ENCODE results near the gene RIMS4. TPM values are rescaled to one million over a fixed set of nuclear protein-coding genes. Genes with fewer than 3 reads are reported as not detected.
"Not testable (repeated sequence)": the region's sequence is repeated elsewhere in the genome, so short reads cannot be mapped to it uniquely, and the experiment has no call there.

The RIMS4 gene
- polyA plus RNA-seq, 3 donors, result not detected

GRCh38 chr20:44765701-44766347 is 44.5 kb downstream of the RIMS4 start:
- Histone ChIP-seq H3K4me3 (replicated peaks in 1 of 3; ENCODE audit: low read depth in 2 of 3, low read length in 3 of 3) (no peak overlapping the region), H3K4me1 (ENCODE audit: control insufficient read depth in 1 of 2, insufficient read depth in 2 of 2, low read length in 2 of 2) (no peaks in the 10 kb centered on the region), H3K27me3 (ENCODE audit: control insufficient read depth in 2 of 2, insufficient read depth in 2 of 2, low read length in 2 of 2) (no peaks in the 10 kb centered on the region), H2AFZ (ENCODE audit: insufficient read depth, low read depth, low read length, poor library complexity, severe bottlenecking) (no peak overlapping the region), H4K20me1 (ENCODE audit: insufficient read depth, low read length) (no peaks in the 10 kb centered on the region), H3K4me2 (replicated peaks; ENCODE audit: extremely low read depth, low read length, poor library complexity, severe bottlenecking) (no peak overlapping the region), H3K9ac (ENCODE audit: insufficient read depth, low read length, poor library complexity, severe bottlenecking) (no peak overlapping the region), H3K27ac (ENCODE audit: low read depth in 1 of 2, low read length in 2 of 2) (no peak overlapping the region), H3K9me3 (replicated peaks in 1 of 2; ENCODE audit: control insufficient read depth in 1 of 2, insufficient read depth in 1 of 2, low read length in 2 of 2) (no peaks in the 10 kb centered on the region), H3K36me3 (replicated peaks in 1 of 2; ENCODE audit: control insufficient read depth in 1 of 2, insufficient read depth in 2 of 2, low read length in 2 of 2) (no peaks in the 10 kb centered on the region), H3K79me2 (ENCODE audit: insufficient read depth, low read length) (no peaks in the 10 kb centered on the region)
- Mint-ChIP-seq H3K9me3 (no peaks in the 10 kb centered on the region), H3K27me3 (ENCODE audit: low read depth in 3 of 3) (peaks cover 8 to 10% (median 10%) of the 10 kb centered on the region in 3 donors), H3K4me3 (no peak overlapping the region), H3K36me3 (no peaks in the 10 kb centered on the region), H3K4me1 (no peaks in the 10 kb centered on the region), H3K27ac (peak overlapping the region in 1 of 7 donors; percentile 13)
- TF ChIP-seq, protein P1, sequence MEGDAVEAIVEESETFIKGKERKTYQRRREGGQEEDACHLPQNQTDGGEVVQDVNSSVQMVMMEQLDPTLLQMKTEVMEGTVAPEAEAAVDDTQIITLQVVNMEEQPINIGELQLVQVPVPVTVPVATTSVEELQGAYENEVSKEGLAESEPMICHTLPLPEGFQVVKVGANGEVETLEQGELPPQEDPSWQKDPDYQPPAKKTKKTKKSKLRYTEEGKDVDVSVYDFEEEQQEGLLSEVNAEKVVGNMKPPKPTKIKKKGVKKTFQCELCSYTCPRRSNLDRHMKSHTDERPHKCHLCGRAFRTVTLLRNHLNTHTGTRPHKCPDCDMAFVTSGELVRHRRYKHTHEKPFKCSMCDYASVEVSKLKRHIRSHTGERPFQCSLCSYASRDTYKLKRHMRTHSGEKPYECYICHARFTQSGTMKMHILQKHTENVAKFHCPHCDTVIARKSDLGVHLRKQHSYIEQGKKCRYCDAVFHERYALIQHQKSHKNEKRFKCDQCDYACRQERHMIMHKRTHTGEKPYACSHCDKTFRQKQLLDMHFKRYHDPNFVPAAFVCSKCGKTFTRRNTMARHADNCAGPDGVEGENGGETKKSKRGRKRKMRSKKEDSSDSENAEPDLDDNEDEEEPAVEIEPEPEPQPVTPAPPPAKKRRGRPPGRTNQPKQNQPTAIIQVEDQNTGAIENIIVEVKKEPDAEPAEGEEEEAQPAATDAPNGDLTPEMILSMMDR (IDR thresholded peaks at IDR 0.05), result no peak
- 87% methylated on average over 2 of the region's 7 CpGs for WGBS (ENCODE audit: insufficient coverage)
- DNase-seq, result no peak
- intact Hi-C loops (cut with micrococcal nuclease), result no loop called here

GRCh38 chr20:44765091-44765490 is 45.3 kb downstream of the RIMS4 start:
- intact Hi-C loops (cut with micrococcal nuclease), result no loop called here
- Histone ChIP-seq H3K4me1 (ENCODE audit: control insufficient read depth in 1 of 2, insufficient read depth in 2 of 2, low read length in 2 of 2) (no peaks in the 10 kb centered on the region), H3K9ac (ENCODE audit: insufficient read depth, low read length, poor library complexity, severe bottlenecking) (no peak overlapping the region), H3K27ac (ENCODE audit: low read depth in 1 of 2, low read length in 2 of 2) (no peak overlapping the region), H3K36me3 (replicated peaks in 1 of 2; ENCODE audit: control insufficient read depth in 1 of 2, insufficient read depth in 2 of 2, low read length in 2 of 2) (no peaks in the 10 kb centered on the region), H3K9me3 (replicated peaks in 1 of 2; ENCODE audit: control insufficient read depth in 1 of 2, insufficient read depth in 1 of 2, low read length in 2 of 2) (no peaks in the 10 kb centered on the region), H3K4me3 (replicated peaks in 1 of 3; ENCODE audit: low read depth in 2 of 3, low read length in 3 of 3) (no peak overlapping the region), H3K79me2 (ENCODE audit: insufficient read depth, low read length) (no peaks in the 10 kb centered on the region), H4K20me1 (ENCODE audit: insufficient read depth, low read length) (no peaks in the 10 kb centered on the region), H3K4me2 (replicated peaks; ENCODE audit: extremely low read depth, low read length, poor library complexity, severe bottlenecking) (no peak overlapping the region), H3K27me3 (ENCODE audit: control insufficient read depth in 2 of 2, insufficient read depth in 2 of 2, low read length in 2 of 2) (no peaks in the 10 kb centered on the region), H2AFZ (ENCODE audit: insufficient read depth, low read depth, low read length, poor library complexity, severe bottlenecking) (no peak overlapping the region)
- Mint-ChIP-seq H3K27ac (no peak overlapping the region), H3K9me3 (no peaks in the 10 kb centered on the region), H3K36me3 (no peaks in the 10 kb centered on the region), H3K4me3 (no peak overlapping the region), H3K27me3 (ENCODE audit: low read depth in 3 of 3) (peaks cover 8 to 10% (median 8%) of the 10 kb centered on the region in 3 donors), H3K4me1 (no peaks in the 10 kb centered on the region)
- DNase-seq, result no peak
- TF ChIP-seq, protein P1 (IDR thresholded peaks at IDR 0.05), result no peak
- WGBS (ENCODE audit: insufficient coverage), result 100% methylated on average over 1 of the region's 4 CpGs

DNA sequence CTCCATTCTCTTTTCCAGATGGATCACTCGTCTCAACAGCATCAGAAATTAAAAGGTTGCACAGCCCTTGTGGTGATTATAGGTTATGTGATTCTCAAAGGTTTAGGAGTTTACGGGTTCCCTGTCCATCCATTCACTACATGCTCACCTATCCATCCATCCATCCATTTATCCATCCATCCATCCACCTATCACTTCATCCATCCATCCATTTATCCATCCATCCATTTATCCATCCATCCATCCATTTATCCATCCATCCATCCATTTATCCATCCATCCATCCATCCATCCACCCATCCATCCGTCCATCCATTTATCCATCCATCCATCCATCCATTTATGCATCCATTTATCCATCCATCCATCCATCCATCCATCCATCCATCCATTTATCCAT is 46.5 kb downstream of the RIMS4 start:
- intact Hi-C loops (cut with micrococcal nuclease); H3K36me3 Mint-ChIP-seq; H3K9me3 Mint-ChIP-seq; H3K4me3 Mint-ChIP-seq; H3K4me2 ChIP-seq (replicated peaks; ENCODE audit: extremely low read depth, low read length, poor library complexity, severe bottlenecking); H4K20me1 ChIP-seq (ENCODE audit: insufficient read depth, low read length); H3K9me3 ChIP-seq (replicated peaks in 1 of 2; ENCODE audit: control insufficient read depth in 1 of 2, insufficient read depth in 1 of 2, low read length in 2 of 2); H3K9ac ChIP-seq (ENCODE audit: insufficient read depth, low read length, poor library complexity, severe bottlenecking); H3K36me3 ChIP-seq (replicated peaks in 1 of 2; ENCODE audit: control insufficient read depth in 1 of 2, insufficient read depth in 2 of 2, low read length in 2 of 2); H3K27ac ChIP-seq (ENCODE audit: low read depth in 1 of 2, low read length in 2 of 2); H2AFZ ChIP-seq (ENCODE audit: insufficient read depth, low read depth, low read length, poor library complexity, severe bottlenecking); H3K4me1 Mint-ChIP-seq; H3K27ac Mint-ChIP-seq; DNase-seq; H3K79me2 ChIP-seq (ENCODE audit: insufficient read depth, low read length); H3K4me1 ChIP-seq (ENCODE audit: control insufficient read depth in 1 of 2, insufficient read depth in 2 of 2, low read length in 2 of 2); H3K27me3 ChIP-seq (ENCODE audit: control insufficient read depth in 2 of 2, insufficient read depth in 2 of 2, low read length in 2 of 2); H3K4me3 ChIP-seq (replicated peaks in 1 of 3; ENCODE audit: low read depth in 2 of 3, low read length in 3 of 3): not testable (repeated sequence)
- H3K27me3 Mint-ChIP-seq (ENCODE audit: low read depth in 3 of 3), result peaks cover 4 to 17% (median 8%) of the 10 kb centered on the region in 3 donors
- 83% methylated on average over 2 of the region's 3 CpGs for WGBS (ENCODE audit: insufficient coverage)

All from CD14-positive monocyte (primary cell).